ENCODE measurements around the gene FIGLA. TPM values are rescaled to one million over a fixed set of nuclear protein-coding genes. Genes with fewer than 3 reads are reported as not detected.

FIGLA gene
- total RNA-seq, 1 experiment from 2014 or later, result not detected

- intact Hi-C loops (cut with micrococcal nuclease; ENCODE audit: unreplicated experiment), result no loop called here
- H3K27me3 ChIP-seq (ENCODE audit: insufficient read depth, low read depth), result peaks cover 65% of the 10 kb centered on the region
- no peak overlapping the region for H2AFZ ChIP-seq
- H3F3A ChIP-seq (ENCODE audit: insufficient read depth, low read depth), result no peaks in the 10 kb centered on the region
- no peak overlapping the region for H3K27ac ChIP-seq
- CTCF ChIA-PET, result no interaction called here
- H3K36me3 ChIP-seq (ENCODE audit: low read depth), result no peaks in the 10 kb centered on the region
- POLR2A ChIA-PET (ENCODE audit: unreplicated experiment), result no interaction called here
- no peaks in the 10 kb centered on the region for H3K4me1 ChIP-seq (replicated peaks; ENCODE audit: insufficient read depth)
- H3K79me2 ChIP-seq (ENCODE audit: low read depth), result no peaks in the 10 kb centered on the region
- H3K9me3 ChIP-seq (ENCODE audit: insufficient read depth, low read depth), result no peaks in the 10 kb centered on the region
- H3K4me3 ChIP-seq, result no peak overlapping the region
- H4K20me1 ChIP-seq (ENCODE audit: insufficient read depth), result no peaks in the 10 kb centered on the region
- no peak for DNase-seq
- H3K4me2 ChIP-seq, result no peak overlapping the region
- TF ChIP-seq CTCF (conservative IDR thresholded peaks at IDR 0.05) (no peak), EZH2 (IDR thresholded peaks at IDR 0.05; ENCODE audit: low read depth) (no peak)
- BruUV-seq (replicated peaks), result no TSS peak
- no peaks in the 10 kb centered on the region for H3K9me2 ChIP-seq (ENCODE audit: insufficient read depth)
These were observed 32.4 kb upstream of the FIGLA start for GRCh38 chr2:70822843-70823242.

DNA sequence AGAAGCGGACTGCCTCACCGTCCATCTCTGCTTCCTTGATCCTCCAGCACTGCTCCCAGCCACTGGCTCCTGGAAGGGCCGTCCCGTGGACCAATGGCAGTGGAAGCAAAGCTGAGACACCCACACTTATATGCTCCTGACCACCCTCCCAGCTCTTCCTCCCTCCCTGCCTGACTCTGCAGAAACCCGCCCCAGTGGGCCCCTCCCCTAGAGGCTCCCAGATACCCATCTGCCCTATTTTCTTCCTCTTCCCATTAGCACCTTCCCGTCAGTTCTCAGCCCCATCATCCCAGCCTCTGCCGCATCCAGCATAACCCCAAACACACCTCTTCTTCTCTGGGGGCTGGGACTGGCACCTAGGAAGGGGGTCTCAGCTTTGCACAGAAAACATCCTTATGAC is 30.1 kb upstream of the FIGLA start, which contains the start of gene CLEC4F:
CLEC4F (minus strand) TSS at position 101 of the 400 bp plus-strand sequence; CDS start at position 25, 76 bp downstream.
- Histone ChIP-seq H3K36me3 (ENCODE audit: low read depth) (no peaks in the 10 kb centered on the region), H3K4me3 (no peak within 1 kb of the TSS), H3K27me3 (ENCODE audit: insufficient read depth, low read depth) (peaks cover 83% of the 10 kb centered on the region), H3K79me2 (ENCODE audit: low read depth) (no peaks in the 10 kb centered on the region), H3K4me1 (replicated peaks; ENCODE audit: insufficient read depth) (no peaks in the 10 kb centered on the region), H2AFZ (no peak within 1 kb of the TSS), H3K4me2 (no peak within 1 kb of the TSS), H3K27ac (no peak within 1 kb of the TSS), H3F3A (ENCODE audit: insufficient read depth, low read depth) (no peaks in the 10 kb centered on the region), H3K9me2 (ENCODE audit: insufficient read depth) (no peaks in the 10 kb centered on the region), H4K20me1 (ENCODE audit: insufficient read depth) (no peaks in the 10 kb centered on the region), H3K9me3 (ENCODE audit: insufficient read depth, low read depth) (no peaks in the 10 kb centered on the region)
- no peak for TF ChIP-seq EZH2 (IDR thresholded peaks at IDR 0.05; ENCODE audit: low read depth)
- TF ChIP-seq CTCF (conservative IDR thresholded peaks at IDR 0.05), result no peak
- CTCF ChIA-PET, result no interaction called here
- no TSS peak for BruUV-seq (replicated peaks)
- intact Hi-C loops (cut with micrococcal nuclease; ENCODE audit: unreplicated experiment), result no loop called here
- POLR2A ChIA-PET (ENCODE audit: unreplicated experiment), result no interaction called here
- DNase-seq, result no peak

- Histone ChIP-seq H3K79me2 (ENCODE audit: low read depth) (no peaks in the 10 kb centered on the region), H4K20me1 (ENCODE audit: insufficient read depth) (no peaks in the 10 kb centered on the region), H3K4me3 (no peak overlapping the region), H3K27ac (no peak overlapping the region), H2AFZ (no peak overlapping the region), H3K9me3 (ENCODE audit: insufficient read depth, low read depth) (no peaks in the 10 kb centered on the region), H3K27me3 (ENCODE audit: insufficient read depth, low read depth) (peaks cover 96% of the 10 kb centered on the region), H3K9me2 (ENCODE audit: insufficient read depth) (no peaks in the 10 kb centered on the region), H3K36me3 (ENCODE audit: low read depth) (no peaks in the 10 kb centered on the region), H3F3A (ENCODE audit: insufficient read depth, low read depth) (no peaks in the 10 kb centered on the region), H3K4me2 (no peak overlapping the region), H3K4me1 (replicated peaks; ENCODE audit: insufficient read depth) (no peaks in the 10 kb centered on the region)
- BruUV-seq (replicated peaks), result no TSS peak
- TF ChIP-seq EZH2 (IDR thresholded peaks at IDR 0.05; ENCODE audit: low read depth) (no peak), CTCF (conservative IDR thresholded peaks at IDR 0.05) (no peak)
- DNase-seq, result no peak
- POLR2A ChIA-PET (ENCODE audit: unreplicated experiment), result no interaction called here
- CTCF ChIA-PET, result no interaction called here
- intact Hi-C loops (cut with micrococcal nuclease; ENCODE audit: unreplicated experiment), result no loop called here
These were observed 27.0 kb upstream of the FIGLA start for GRCh38 chr2:70817284-70817954.
